ENCODE measurements around the gene TOR4A. TPM values are rescaled to one million over a fixed set of nuclear protein-coding genes. Genes with fewer than 3 reads are reported as not detected.

TOR4A gene
- total RNA-seq, 2 donors from 2014 or later: 14.2 to 18.9 TPM

- 71 to 86% methylated on average over 8 to 14 of the region's 14 CpGs for WGBS, 2 experiments (ENCODE audit: insufficient coverage in 1 of 2, insufficient read length in 1 of 2)
- Mint-ChIP-seq H3K4me3 (no peak overlapping the region), H3K27me3 (ENCODE audit: insufficient read depth) (peaks cover 19% of the 10 kb centered on the region), H3K9me3 (peaks cover 7% of the 10 kb centered on the region), H3K27ac (no peak overlapping the region), H3K36me3 (ENCODE audit: low read depth) (peaks cover 5% of the 10 kb centered on the region), H3K4me1 (peaks cover 1% of the 10 kb centered on the region)
- H3K4me1 ChIP-seq (ENCODE audit: control insufficient read depth, insufficient read depth, low read length): no peaks in the 10 kb centered on the region
- DNase-seq: peak; percentile 91
- H3K4me3 ChIP-seq (ENCODE audit: low read length): no peak overlapping the region
- no peak overlapping the region for H3K9ac ChIP-seq (ENCODE audit: extremely low read depth, low read length, poor library complexity, severe bottlenecking)
- no peak overlapping the region for H3K27ac ChIP-seq (ENCODE audit: low read depth, low read length)
- H3K9me3 ChIP-seq (ENCODE audit: control insufficient read depth, low read length): no peaks in the 10 kb centered on the region
- H3K36me3 ChIP-seq (ENCODE audit: control insufficient read depth, insufficient read depth, low read length): no peaks in the 10 kb centered on the region
- peak; percentile 79 for TF ChIP-seq CTCF (conservative IDR thresholded peaks at IDR 0.05)
- H3K27me3 ChIP-seq (ENCODE audit: control insufficient read depth, insufficient read depth, low read length, poor library complexity, severe bottlenecking): no peaks in the 10 kb centered on the region
These were observed 9.5 kb downstream of the TOR4A start for GRCh38 chr9:137286975-137287383.

GRCh38 chr9:137293094-137293481, 15.6 kb downstream of the TOR4A start:
- H3K36me3 Mint-ChIP-seq (ENCODE audit: low read depth): no peaks in the 10 kb centered on the region

GRCh38 chr9:137293482-137294090, 16.1 kb downstream of the TOR4A start:
- no peaks in the 10 kb centered on the region for H3K36me3 ChIP-seq (ENCODE audit: control insufficient read depth, insufficient read depth, low read length)
- no peak overlapping the region for H3K4me3 Mint-ChIP-seq
- no peaks in the 10 kb centered on the region for H3K36me3 Mint-ChIP-seq (ENCODE audit: low read depth)
- H3K9ac ChIP-seq (ENCODE audit: extremely low read depth, low read length, poor library complexity, severe bottlenecking): no peak overlapping the region
- WGBS, 2 experiments (ENCODE audit: insufficient coverage in 1 of 2, insufficient read length in 1 of 2): 90 to 94% methylated on average over 24 to 29 of the region's 29 CpGs
- peaks cover 5% of the 10 kb centered on the region for H3K9me3 Mint-ChIP-seq
- H3K4me1 Mint-ChIP-seq: peaks cover 7% of the 10 kb centered on the region
- DNase-seq: peak; percentile 39
- TF ChIP-seq CTCF (conservative IDR thresholded peaks at IDR 0.05): no peak
- no peak overlapping the region for H3K27ac ChIP-seq (ENCODE audit: low read depth, low read length)
- H3K9me3 ChIP-seq (ENCODE audit: control insufficient read depth, low read length): no peaks in the 10 kb centered on the region
- no peak overlapping the region for H3K27ac Mint-ChIP-seq
- H3K4me1 ChIP-seq (ENCODE audit: control insufficient read depth, insufficient read depth, low read length): no peaks in the 10 kb centered on the region
- no peak overlapping the region for H3K4me3 ChIP-seq (ENCODE audit: low read length)
- H3K27me3 ChIP-seq (ENCODE audit: control insufficient read depth, insufficient read depth, low read length, poor library complexity, severe bottlenecking): peaks cover 34% of the 10 kb centered on the region
- H3K27me3 Mint-ChIP-seq (ENCODE audit: insufficient read depth): peaks cover 47% of the 10 kb centered on the region

More at GRCh38 chr9:137293094-137293481, 15.6 kb downstream of the TOR4A start:
- peaks cover 5% of the 10 kb centered on the region for H3K4me1 Mint-ChIP-seq
- Histone ChIP-seq H3K4me1 (ENCODE audit: control insufficient read depth, insufficient read depth, low read length) (no peaks in the 10 kb centered on the region), H3K27me3 (ENCODE audit: control insufficient read depth, insufficient read depth, low read length, poor library complexity, severe bottlenecking) (peaks cover 29% of the 10 kb centered on the region), H3K9me3 (ENCODE audit: control insufficient read depth, low read length) (no peaks in the 10 kb centered on the region), H3K27ac (ENCODE audit: low read depth, low read length) (no peak overlapping the region), H3K36me3 (ENCODE audit: control insufficient read depth, insufficient read depth, low read length) (no peaks in the 10 kb centered on the region), H3K4me3 (ENCODE audit: low read length) (no peak overlapping the region), H3K9ac (ENCODE audit: extremely low read depth, low read length, poor library complexity, severe bottlenecking) (no peak overlapping the region)
- H3K4me3 Mint-ChIP-seq: no peak overlapping the region
- H3K27ac Mint-ChIP-seq: no peak overlapping the region
- DNase-seq: peak; percentile 53
- 90 to 91% methylated on average over 6 to 15 of the region's 15 CpGs for WGBS, 2 experiments (ENCODE audit: insufficient coverage in 1 of 2, insufficient read length in 1 of 2)
- H3K9me3 Mint-ChIP-seq: peaks cover 5% of the 10 kb centered on the region
- H3K27me3 Mint-ChIP-seq (ENCODE audit: insufficient read depth): peaks cover 42% of the 10 kb centered on the region
- TF ChIP-seq CTCF (conservative IDR thresholded peaks at IDR 0.05): no peak

Measured in endodermal cell (in vitro differentiated cells).